Fibroblast of lung (primary cell): ENCODE results near the gene IGLL1.

Source experiments
- EZH2 ChIP-seq: IDR thresholded peaks from 2 replicates; pipeline ENCODE4 v1.5.1; 2012; ENCODE audit warnings: low read length, control low read depth, mild to moderate bottlenecking; ENCODE audit errors: missing control alignments
- TF ChIP-seq, protein P1 (sequence below), 2 donors: IDR thresholded peaks in 1 of 2; conservative IDR thresholded peaks in 1 of 2; 1 replicate in 1 of 2; 2 replicates in 1 of 2; pipeline ENCODE4 v1.5.1; 2011 to 2012; ENCODE audit warnings: low read length in 2 of 2, control low read depth in 1 of 2, inconsistent platforms in 1 of 2, low read depth in 1 of 2, mild to moderate bottlenecking in 1 of 2

DNA sequence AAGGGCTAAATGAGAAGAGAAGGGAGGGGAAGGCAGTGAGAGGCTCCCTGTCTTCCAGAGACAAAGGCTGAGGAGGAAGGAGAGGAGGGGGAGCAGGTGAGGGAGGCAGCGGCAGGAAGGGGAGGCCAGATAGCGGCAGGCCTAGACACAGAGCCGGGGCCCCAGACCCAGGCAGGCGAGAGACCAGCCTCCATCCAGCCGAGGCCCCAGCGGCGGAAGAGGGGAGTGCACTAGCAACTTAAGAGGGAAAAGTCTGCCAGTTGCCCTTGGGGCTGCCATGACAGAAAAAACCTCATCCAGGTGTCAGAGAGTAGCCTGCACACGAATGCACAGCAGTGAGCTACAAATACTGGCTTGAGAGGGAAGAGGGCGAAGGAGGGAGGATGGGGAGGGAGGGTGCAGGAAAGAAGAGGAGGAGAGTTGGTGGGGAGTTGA lies 46.7 kb downstream of the IGLL1 start:
- TF ChIP-seq EZH2: no peak
- TF ChIP-seq, protein P1, sequence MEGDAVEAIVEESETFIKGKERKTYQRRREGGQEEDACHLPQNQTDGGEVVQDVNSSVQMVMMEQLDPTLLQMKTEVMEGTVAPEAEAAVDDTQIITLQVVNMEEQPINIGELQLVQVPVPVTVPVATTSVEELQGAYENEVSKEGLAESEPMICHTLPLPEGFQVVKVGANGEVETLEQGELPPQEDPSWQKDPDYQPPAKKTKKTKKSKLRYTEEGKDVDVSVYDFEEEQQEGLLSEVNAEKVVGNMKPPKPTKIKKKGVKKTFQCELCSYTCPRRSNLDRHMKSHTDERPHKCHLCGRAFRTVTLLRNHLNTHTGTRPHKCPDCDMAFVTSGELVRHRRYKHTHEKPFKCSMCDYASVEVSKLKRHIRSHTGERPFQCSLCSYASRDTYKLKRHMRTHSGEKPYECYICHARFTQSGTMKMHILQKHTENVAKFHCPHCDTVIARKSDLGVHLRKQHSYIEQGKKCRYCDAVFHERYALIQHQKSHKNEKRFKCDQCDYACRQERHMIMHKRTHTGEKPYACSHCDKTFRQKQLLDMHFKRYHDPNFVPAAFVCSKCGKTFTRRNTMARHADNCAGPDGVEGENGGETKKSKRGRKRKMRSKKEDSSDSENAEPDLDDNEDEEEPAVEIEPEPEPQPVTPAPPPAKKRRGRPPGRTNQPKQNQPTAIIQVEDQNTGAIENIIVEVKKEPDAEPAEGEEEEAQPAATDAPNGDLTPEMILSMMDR (conservative IDR thresholded peaks at IDR 0.05 in 1 of 2, IDR thresholded peaks at IDR 0.05 in 1 of 2; ENCODE audit: low read depth in 1 of 2, low read length in 2 of 2): peak in 1 of 2 donors; percentile 54
